K562 (cell line): Measurements from ENCODE around the gene RBBP7. TPM values are rescaled to one million over a fixed set of nuclear protein-coding genes. Genes with fewer than 3 reads are reported as not detected.

Experiments
- ATAC-seq: fragments of 200-7000 bp; cut with Tn5 transposase; 3 replicates; pipeline ENCODE4 v1.9.1; 2020; ENCODE audit warnings: moderate library complexity
- BruUV-seq: library from RNA; stranded (reverse); fragments of 400-500 nt; replicated peaks from 2 replicates; lab custom pipeline; 2021; lab: Mats Ljungman, UMichigan
- CTCF ChIA-PET: fragments of 300-600 bp; formaldehyde crosslinking; extraction: SDS; loops from one replicate; lab custom pipeline; 2021; ENCODE audit warnings: low intra/inter-chr PET ratio; lab: Yijun Ruan, JAX
- POLR2A ChIA-PET: fragments of 300-600, 350-650 bp; sonication (Branson Sonifier 250); formaldehyde crosslinking; extraction: SDS; loops from one replicate; lab custom pipeline; 2021; ENCODE audit warnings: antibody characterized with exemption, inconsistent platforms; lab: Yijun Ruan, JAX
- DNase-seq, 4 experiments: peaks; one replicate each; pipeline versions ENCODE4 v3.0.0 to v3.0.0-alpha.2; 2011 to 2018; ENCODE audit warnings: low spot score in 3 of 4, mixed read lengths in 3 of 4; ENCODE audit errors: extremely low read depth in 1 of 4
- FAIRE-seq: peaks from 2 replicates; lab custom pipeline; 2011; peaks lifted over from hg19 to GRCh38; lab: Jason Lieb, UNC
- H2AFZ ChIP-seq: 2 replicates; pipeline ENCODE4 v1.6.0; 2011; ENCODE audit warnings: low read depth, low read length, control low read depth, inconsistent platforms
- H3K27ac ChIP-seq: fragments of 200-600 bp; 3 replicates; pipeline ENCODE4 v1.8.0; 2011; ENCODE audit warnings: low read depth, mild to moderate bottlenecking, control low read depth, inconsistent platforms, low read length, moderate library complexity, mixed read lengths; ENCODE audit errors: extremely low read depth
- H3K27me3 ChIP-seq, 2 experiments: fragments of 300-600 bp in 1 of 2; 2 replicates in 1 of 2; 3 replicates in 1 of 2; pipeline versions ENCODE4 v1.6.0 to v1.8.0; 2011; ENCODE audit warnings: inconsistent platforms in 2 of 2, low read length in 2 of 2, mild to moderate bottlenecking in 1 of 2, mixed read lengths in 1 of 2, moderate library complexity in 1 of 2; ENCODE audit not compliant: control insufficient read depth in 2 of 2, insufficient read depth in 2 of 2
- H3K36me3 ChIP-seq: fragments of 300-600 bp; 3 replicates; pipeline ENCODE4 v1.8.0; 2011; ENCODE audit warnings: mild to moderate bottlenecking, low read length, inconsistent platforms; ENCODE audit not compliant: control insufficient read depth, insufficient read depth
- H3K4me1 ChIP-seq, 2 experiments: fragments of 200-600 bp in 1 of 2; replicated peaks in 1 of 2; 2 replicates in 1 of 2; 3 replicates in 1 of 2; pipeline versions ENCODE4 v1.5.1 to v1.8.0; 2011; ENCODE audit warnings: inconsistent platforms in 2 of 2, low read length in 2 of 2, mild to moderate bottlenecking in 1 of 2, mixed read lengths in 1 of 2, moderate library complexity in 1 of 2; ENCODE audit not compliant: control insufficient read depth in 2 of 2, insufficient read depth in 2 of 2
- H3K4me2 ChIP-seq: 2 replicates; pipeline ENCODE4 v1.6.1; 2011; ENCODE audit warnings: low read length, control low read depth, inconsistent platforms, mixed read lengths; ENCODE audit not compliant: insufficient read depth
- H3K4me3 ChIP-seq: fragments of 200-600 bp; sonication (generic), shearing (Covaris generic); 2 replicates; pipeline ENCODE4 v1.5.1; 2016; ENCODE audit warnings: control low read depth, inconsistent platforms
- H3K79me2 ChIP-seq: fragments of 200-600 bp; 3 replicates; pipeline ENCODE4 v1.8.0; 2011; ENCODE audit warnings: low read length, inconsistent platforms; ENCODE audit not compliant: control insufficient read depth, insufficient read depth
- H3K9ac ChIP-seq, 2 experiments: 2 replicates each; pipeline versions ENCODE4 v1.6.0 to v1.6.1; 2011; ENCODE audit warnings: low read depth in 2 of 2, low read length in 2 of 2, control low read depth in 1 of 2, inconsistent platforms in 1 of 2, mild to moderate bottlenecking in 1 of 2, mixed read lengths in 1 of 2; ENCODE audit not compliant: insufficient read depth in 1 of 2
- H3K9me1 ChIP-seq: one replicate; pipeline ENCODE4 v1.6.0; 2011; ENCODE audit warnings: inconsistent platforms, mild to moderate bottlenecking, low read length, moderate library complexity; ENCODE audit not compliant: control insufficient read depth, insufficient read depth
- H3K9me3 ChIP-seq: replicated peaks from 2 replicates; pipeline ENCODE4 v1.5.1; 2011; ENCODE audit warnings: low read depth, low read length, inconsistent platforms; ENCODE audit not compliant: control insufficient read depth, insufficient read depth
- H4K20me1 ChIP-seq: replicated peaks from 2 replicates; pipeline ENCODE4 v1.6.1; 2011; ENCODE audit warnings: low read length, inconsistent platforms, mixed read lengths; ENCODE audit not compliant: control insufficient read depth, insufficient read depth
- CCNT2 ChIP-seq: IDR thresholded peaks from 2 replicates; pipeline ENCODE4 v1.6.1; 2011; ENCODE audit warnings: borderline replicate concordance, low read depth, mild to moderate bottlenecking, moderate library complexity, mixed read lengths, low read length; ENCODE audit not compliant: insufficient read length; ENCODE audit errors: extremely low read depth
- CHD1 ChIP-seq: fragments of 200-600 bp; sonication (generic); IDR thresholded peaks from one replicate; pipeline ENCODE4 v1.6.1; 2012; ENCODE audit warnings: mild to moderate bottlenecking, moderate library complexity, low read length, inconsistent platforms
- ETS1 ChIP-seq: conservative IDR thresholded peaks from 2 replicates; pipeline ENCODE4 v1.6.1; 2011; ENCODE audit warnings: low read depth, mild to moderate bottlenecking, low read length; ENCODE audit not compliant: control insufficient read depth
- KLF6 ChIP-seq: fragments of 250-450 bp; sonication (Bioruptor Pico); IDR thresholded peaks from 2 replicates; pipeline ENCODE4 v1.4.0; 2020; ENCODE audit warnings: mild to moderate bottlenecking, moderate library complexity, borderline replicate concordance
- MAZ ChIP-seq, 2 experiments: fragments of 450-650 bp in 1 of 2; sonication (generic) in 1 of 2; formaldehyde crosslinking; IDR thresholded peaks in 1 of 2; conservative IDR thresholded peaks in 1 of 2; 2 replicates each; pipeline versions ENCODE4 v1.4.0 to v1.5.0; 2020; ENCODE audit warnings: mild to moderate bottlenecking in 1 of 2, missing genetic modification reagents in 1 of 2
- PHF8 ChIP-seq: fragments of 200-600 bp; sonication (generic); IDR thresholded peaks from 2 replicates; pipeline ENCODE4 v1.6.1; 2012; ENCODE audit warnings: mixed run types, mild to moderate bottlenecking, inconsistent platforms, low read length, moderate library complexity, borderline replicate concordance
- SIN3A ChIP-seq, 2 experiments: fragments of 150-350 bp in 1 of 2; IDR thresholded peaks; 2 replicates each; pipeline ENCODE4 v1.6.1; 2011 to 2016; ENCODE audit warnings: borderline replicate concordance in 2 of 2, low read depth in 2 of 2, low read length in 2 of 2, mild to moderate bottlenecking in 2 of 2, moderate library complexity in 2 of 2; ENCODE audit not compliant: control insufficient read depth in 1 of 2
- SMARCE1 ChIP-seq: fragments of 450-650 bp; IDR thresholded peaks from 2 replicates; pipeline ENCODE4 v1.7.1; 2016; ENCODE audit warnings: mild to moderate bottlenecking
- WHSC1 ChIP-seq: IDR thresholded peaks from one replicate; pipeline ENCODE4 v1.6.1; 2012; ENCODE audit warnings: low read length, control low read depth, inconsistent platforms
- ZBTB8A ChIP-seq: fragments of 450-650 bp; IDR thresholded peaks from 2 replicates; pipeline ENCODE4 v1.6.1; 2018; ENCODE audit warnings: mild to moderate bottlenecking, moderate library complexity; ENCODE audit not compliant: partially characterized antibody
- ZZZ3 ChIP-seq: fragments of 450-650 bp; IDR thresholded peaks from 2 replicates; pipeline ENCODE4 v1.6.1; 2016; ENCODE audit warnings: antibody characterized with exemption, mild to moderate bottlenecking, moderate library complexity
- WGBS: fragments of 100-300 bp; shearing (Covaris generic); methylation state at CpG from one replicate; pipeline ENCODE4 v1.1.6; 2016; ENCODE audit warnings: low coverage, mixed read lengths; ENCODE audit not compliant: insufficient coverage; ENCODE audit errors: missing lambda C conversion rate; 5-methylcytosine and 5-hydroxymethylcytosine counted together
- in situ Hi-C: fragments of 300-500 bp; cut with MboI; formaldehyde crosslinking; loops from 4 replicates; pipeline ENCODE4 v1.15.0; 2018; ENCODE audit warnings: inconsistent platforms, mixed read lengths
- intact Hi-C: fragments of 100-400 bp; cut with micrococcal nuclease; formaldehyde crosslinking; loops from 2 replicates; pipeline ENCODE4 v1.14.2; 2022
- polyA plus RNA-seq, 8 experiments: library from polyadenylated mRNA; depleted of rRNA in 4 of 8; stranded (reverse) in 5 of 8; unstranded in 3 of 8; fragments of >200 nt; fragmentation: Nextera tagmentation in 2 of 8; fragmentation: Illumina TruSeq in 1 of 8; extraction: Ambion mirVana in 2 of 8; extraction: Trizol in 1 of 8; gene quantifications; 2 replicates each; pipeline versions ENCODE4 v1.2.1 to v1.2.3, GENCODE V29; 2011 to 2014; ENCODE audit warnings: inconsistent platforms in 1 of 8, missing spikeins in 1 of 8
- total RNA-seq, 7 experiments: library from RNA; depleted of rRNA in 6 of 7; stranded (reverse); fragments of >200 nt in 6 of 7; fragmentation: Illumina TruSeq in 2 of 7; extraction: Trizol in 2 of 7; gene quantifications; 2 replicates each; pipeline versions ENCODE4 v1.2.1 to v1.2.3, GENCODE V29; 2011 to 2021; ENCODE audit warnings: low replicate concordance in 1 of 7
- TF ChIP-seq, protein P1 (sequence below): fragments of 200-800 bp; sonication (Bioruptor generic); IDR thresholded peaks from 2 replicates; pipeline ENCODE4 v1.6.1; 2016; ENCODE audit warnings: missing genetic modification characterization, missing compliant biosample characterization

The RBBP7 gene
- total and polyA plus RNA-seq, 9 of the 15 experiments (the other 6 are each of a cell fraction or from before 2014, with no cell fraction given): 79.0 to 364 (median 182) TPM

- TF ChIP-seq, protein P1, sequence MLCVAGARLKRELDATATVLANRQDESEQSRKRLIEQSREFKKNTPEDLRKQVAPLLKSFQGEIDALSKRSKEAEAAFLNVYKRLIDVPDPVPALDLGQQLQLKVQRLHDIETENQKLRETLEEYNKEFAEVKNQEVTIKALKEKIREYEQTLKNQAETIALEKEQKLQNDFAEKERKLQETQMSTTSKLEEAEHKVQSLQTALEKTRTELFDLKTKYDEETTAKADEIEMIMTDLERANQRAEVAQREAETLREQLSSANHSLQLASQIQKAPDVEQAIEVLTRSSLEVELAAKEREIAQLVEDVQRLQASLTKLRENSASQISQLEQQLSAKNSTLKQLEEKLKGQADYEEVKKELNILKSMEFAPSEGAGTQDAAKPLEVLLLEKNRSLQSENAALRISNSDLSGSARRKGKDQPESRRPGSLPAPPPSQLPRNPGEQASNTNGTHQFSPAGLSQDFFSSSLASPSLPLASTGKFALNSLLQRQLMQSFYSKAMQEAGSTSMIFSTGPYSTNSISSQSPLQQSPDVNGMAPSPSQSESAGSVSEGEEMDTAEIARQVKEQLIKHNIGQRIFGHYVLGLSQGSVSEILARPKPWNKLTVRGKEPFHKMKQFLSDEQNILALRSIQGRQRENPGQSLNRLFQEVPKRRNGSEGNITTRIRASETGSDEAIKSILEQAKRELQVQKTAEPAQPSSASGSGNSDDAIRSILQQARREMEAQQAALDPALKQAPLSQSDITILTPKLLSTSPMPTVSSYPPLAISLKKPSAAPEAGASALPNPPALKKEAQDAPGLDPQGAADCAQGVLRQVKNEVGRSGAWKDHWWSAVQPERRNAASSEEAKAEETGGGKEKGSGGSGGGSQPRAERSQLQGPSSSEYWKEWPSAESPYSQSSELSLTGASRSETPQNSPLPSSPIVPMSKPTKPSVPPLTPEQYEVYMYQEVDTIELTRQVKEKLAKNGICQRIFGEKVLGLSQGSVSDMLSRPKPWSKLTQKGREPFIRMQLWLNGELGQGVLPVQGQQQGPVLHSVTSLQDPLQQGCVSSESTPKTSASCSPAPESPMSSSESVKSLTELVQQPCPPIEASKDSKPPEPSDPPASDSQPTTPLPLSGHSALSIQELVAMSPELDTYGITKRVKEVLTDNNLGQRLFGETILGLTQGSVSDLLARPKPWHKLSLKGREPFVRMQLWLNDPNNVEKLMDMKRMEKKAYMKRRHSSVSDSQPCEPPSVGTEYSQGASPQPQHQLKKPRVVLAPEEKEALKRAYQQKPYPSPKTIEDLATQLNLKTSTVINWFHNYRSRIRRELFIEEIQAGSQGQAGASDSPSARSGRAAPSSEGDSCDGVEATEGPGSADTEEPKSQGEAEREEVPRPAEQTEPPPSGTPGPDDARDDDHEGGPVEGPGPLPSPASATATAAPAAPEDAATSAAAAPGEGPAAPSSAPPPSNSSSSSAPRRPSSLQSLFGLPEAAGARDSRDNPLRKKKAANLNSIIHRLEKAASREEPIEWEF (CRISPR knock-in tag): no peak
- TF ChIP-seq WHSC1 (no peak), SMARCE1 (no peak), CCNT2 (no peak)
Observed at GRCh38 chrX:16822723-16823122, 47.4 kb downstream of the RBBP7 start (continued).

- no TSS peak for BruUV-seq
- DNase-seq: no peak
- H3K9ac ChIP-seq: no peak overlapping the region
- no peaks in the 10 kb centered on the region; the same call in 1 of the 2 replicates for H4K20me1 ChIP-seq
- H3K4me1 ChIP-seq: no peaks in the 10 kb centered on the region
- peaks cover 63% of the 10 kb centered on the region for H3K36me3 ChIP-seq
- peaks cover 14% of the 10 kb centered on the region for H3K79me2 ChIP-seq
- ChIA-PET POLR2A (interaction anchor here (2.2 kb wide), 1 partner anchor 10 kb away, joined by 5 read pairs; no protein-coding TSS in a partner anchor), CTCF (no interaction called here)
- no peaks in the 10 kb centered on the region for H3K9me1 ChIP-seq
- in situ Hi-C loops: loop anchor here (10.0 kb wide), 1 partner anchor 225 kb away; no protein-coding TSS in a partner anchor
- no peak overlapping the region for H3K4me3 ChIP-seq
- no peaks in the 10 kb centered on the region for H3K9me3 ChIP-seq
- intact Hi-C loops: no loop called here
- TF ChIP-seq CHD1 (no peak), SIN3A (IDR thresholded peaks at IDR 0.05; ENCODE audit: borderline replicate concordance in 2 of 2, control insufficient read depth in 1 of 2, low read depth in 2 of 2, low read length in 2 of 2) (no peak), ZZZ3 (no peak), PHF8 (no peak), KLF6 (CRISPR knock-in tag) (no peak), ETS1 (no peak), ZBTB8A (no peak), MAZ (CRISPR knock-in tag; conservative IDR thresholded peaks at IDR 0.05 in 1 of 2, IDR thresholded peaks at IDR 0.05 in 1 of 2) (no peak)
- H3K4me2 ChIP-seq: no peak overlapping the region
- no peak for FAIRE-seq
- H3K27me3 ChIP-seq: no peaks in the 10 kb centered on the region
- 81% methylated on average over 5 of the region's 5 CpGs for WGBS
- no peak for ATAC-seq
- H2AFZ ChIP-seq: no peak overlapping the region
- no peak overlapping the region for H3K27ac ChIP-seq
Observed at GRCh38 chrX:16819634-16820033, 50.5 kb downstream of the RBBP7 start.
